Measurements from ENCODE around the gene ATP5F1A.
A peak's percentile ranks its signal among the peaks of the same experiment; 100 is the strongest.
"Not testable (repeated sequence)": the region's sequence is repeated elsewhere in the genome, so short reads cannot be mapped to it uniquely, and the experiment has no call there.

The ATP5F1A gene

GRCh38 chr18:46097801-46098615 is at the start of gene ATP5F1A:
Gene ATP5F1A, minus strand, starts transcription at chr18:46098296. Its CDS starts 65 bp downstream, at chr18:46098231.
- no peak for FAIRE-seq

GRCh38 chr18:46141199-46141598 is 43.1 kb upstream of the ATP5F1A start:
- no peak for FAIRE-seq

- no peak for FAIRE-seq
Measured at GRCh38 chr18:46140173-46140572, 42.1 kb upstream of the ATP5F1A start.

- no peak for FAIRE-seq
Measured at GRCh38 chr18:46134920-46135675, 37.0 kb upstream of the ATP5F1A start.

DNA sequence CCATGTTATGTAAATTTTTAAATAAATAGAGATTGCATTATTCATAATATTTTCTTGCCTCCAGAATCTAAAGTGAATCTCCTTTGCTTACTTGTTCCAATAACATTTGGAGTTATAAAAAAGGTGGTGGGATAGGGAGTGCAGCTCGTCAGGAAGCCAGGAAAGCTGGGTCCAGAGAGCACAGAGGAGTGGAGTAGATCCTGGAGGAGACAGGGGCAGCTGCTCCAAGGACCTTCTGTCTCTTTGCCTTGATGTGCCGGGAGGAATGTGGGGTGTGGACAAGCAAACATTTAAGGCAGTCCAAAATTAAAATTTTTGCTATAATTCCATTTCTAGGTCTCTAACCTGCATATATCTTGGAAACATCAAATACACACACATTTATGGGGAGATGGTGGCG is 35.4 kb upstream of the ATP5F1A start:
- FAIRE-seq: peak; percentile 97

- FAIRE-seq: not testable (repeated sequence)
Measured at GRCh38 chr18:46130549-46130948, 32.5 kb upstream of the ATP5F1A start.

GRCh38 chr18:46130061-46130460 is 32.0 kb upstream of the ATP5F1A start:
- no peak for FAIRE-seq

- FAIRE-seq: not testable (repeated sequence)
Measured at GRCh38 chr18:46126625-46127024, 28.5 kb upstream of the ATP5F1A start.

GRCh38 chr18:46113751-46114150 is 15.7 kb upstream of the ATP5F1A start:
- FAIRE-seq: no peak

GRCh38 chr18:46110406-46110805 is 12.3 kb upstream of the ATP5F1A start:
- FAIRE-seq: no peak

- no peak for FAIRE-seq
Measured at GRCh38 chr18:46109386-46109785, 11.3 kb upstream of the ATP5F1A start.

DNA sequence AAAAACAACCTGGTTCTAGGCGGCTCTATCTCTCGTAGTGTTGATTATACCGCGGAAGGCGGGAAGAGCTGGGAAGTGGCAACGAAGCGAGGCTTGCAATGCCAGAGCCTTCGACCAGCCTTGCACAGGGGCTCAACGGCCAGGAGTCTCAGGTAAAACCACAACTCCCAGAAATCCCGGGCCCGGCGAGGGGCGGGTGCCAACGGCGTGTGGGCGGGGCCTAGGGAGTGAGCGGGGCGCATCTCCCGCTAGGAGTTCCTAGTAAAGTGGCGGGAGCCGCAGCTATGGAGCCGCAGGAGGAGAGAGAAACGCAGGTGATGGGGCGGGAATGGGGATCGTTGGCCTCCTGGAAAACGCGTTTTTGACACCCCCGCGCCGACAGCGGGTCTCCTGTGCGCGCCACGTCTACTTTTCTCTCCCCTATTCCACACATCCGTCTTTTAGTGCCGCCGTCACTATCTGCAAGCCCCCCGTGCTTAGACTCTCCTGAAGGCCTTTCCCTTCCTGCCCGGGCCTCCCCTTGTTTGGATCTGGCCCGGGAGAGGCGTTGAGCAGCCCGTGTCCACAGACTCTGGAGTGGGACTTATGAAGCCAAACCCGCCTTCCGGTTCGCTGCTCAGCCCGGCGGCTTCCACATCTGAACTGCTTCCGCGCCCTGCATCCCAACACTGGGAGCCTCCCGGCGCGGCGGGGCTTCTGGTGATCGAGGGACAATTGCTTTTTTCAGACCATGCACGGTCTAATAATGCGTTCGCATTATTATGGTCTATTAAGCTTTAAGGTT is 6.2 kb upstream of the ATP5F1A start, which contains the start of gene HAUS1:
Gene HAUS1 (plus strand): TSS at position 258 of the 784 bp plus-strand sequence. CDS start 27 bp downstream, at position 285.
- FAIRE-seq: no peak

GRCh38 chr18:46099463-46099862 is 1.4 kb upstream of the ATP5F1A start:
- FAIRE-seq: no peak

DNA sequence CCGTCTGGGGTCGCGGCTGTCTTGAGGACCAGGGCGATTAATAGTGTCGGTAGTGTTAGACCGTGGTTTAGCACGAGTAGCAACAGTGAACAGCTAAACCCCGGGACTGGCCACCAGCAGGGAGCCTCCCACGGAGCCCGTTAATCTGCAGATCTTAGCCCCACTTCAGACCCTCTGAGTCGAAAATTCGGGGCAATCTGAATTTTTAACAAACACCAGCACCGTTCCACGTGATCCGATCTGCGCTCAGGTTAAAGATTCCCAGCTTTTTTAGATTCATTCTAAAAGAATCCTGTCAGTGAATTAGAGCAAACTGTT is 479 bp upstream of the ATP5F1A start:
- FAIRE-seq: no peak

DNA sequence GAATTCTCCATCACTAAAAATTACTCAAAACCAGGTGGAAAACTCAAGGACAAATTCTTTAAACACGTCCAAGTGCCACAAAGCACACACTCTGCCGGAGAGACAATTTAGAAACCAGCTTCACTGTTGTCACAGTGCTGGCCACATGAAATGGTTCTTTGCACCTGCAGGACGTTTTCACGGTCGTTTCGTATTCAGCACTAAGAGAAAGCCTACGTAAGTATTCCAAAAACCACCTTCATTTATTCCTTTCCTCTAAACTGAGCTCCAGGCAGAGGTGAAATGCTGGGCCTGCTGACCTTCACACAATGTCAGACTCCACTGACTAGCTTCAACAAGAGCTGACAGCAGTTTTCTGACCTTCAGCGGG is 680 bp downstream of the ATP5F1A start:
- no peak for FAIRE-seq

DNA sequence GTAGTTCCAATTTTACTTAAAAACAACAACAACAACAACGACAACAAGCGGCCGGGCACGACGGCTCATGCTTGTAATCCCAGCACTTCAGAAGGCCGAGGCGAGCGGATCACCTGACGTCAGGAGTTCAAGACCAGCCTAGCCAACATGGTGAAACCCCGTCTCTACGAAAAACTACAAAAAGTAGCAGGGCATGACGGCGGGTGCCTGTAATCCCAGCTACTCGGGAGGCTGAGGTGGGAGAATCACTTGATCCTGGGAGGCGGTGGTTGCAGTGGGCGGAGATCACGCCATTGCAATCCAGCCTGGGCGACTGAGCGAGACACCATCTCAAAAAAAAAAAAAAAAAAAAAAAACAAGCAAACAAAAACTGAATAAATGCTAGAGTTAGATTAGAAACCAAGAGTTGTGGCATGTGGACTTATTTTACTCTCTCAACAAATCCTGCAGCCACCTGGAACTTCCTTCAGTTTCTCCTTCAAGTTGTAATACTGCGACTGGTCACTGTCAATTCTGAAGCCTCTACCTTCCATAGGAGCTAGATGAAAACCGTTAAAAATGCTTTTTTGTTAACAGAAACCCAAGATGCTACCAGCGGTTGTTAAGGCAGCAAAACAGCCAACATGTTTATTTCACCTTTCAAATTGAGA is 1.3 kb downstream of the ATP5F1A start:
- no peak for FAIRE-seq

- FAIRE-seq: no peak
Measured at GRCh38 chr18:46095532-46095931, 2.6 kb downstream of the ATP5F1A start.

DNA sequence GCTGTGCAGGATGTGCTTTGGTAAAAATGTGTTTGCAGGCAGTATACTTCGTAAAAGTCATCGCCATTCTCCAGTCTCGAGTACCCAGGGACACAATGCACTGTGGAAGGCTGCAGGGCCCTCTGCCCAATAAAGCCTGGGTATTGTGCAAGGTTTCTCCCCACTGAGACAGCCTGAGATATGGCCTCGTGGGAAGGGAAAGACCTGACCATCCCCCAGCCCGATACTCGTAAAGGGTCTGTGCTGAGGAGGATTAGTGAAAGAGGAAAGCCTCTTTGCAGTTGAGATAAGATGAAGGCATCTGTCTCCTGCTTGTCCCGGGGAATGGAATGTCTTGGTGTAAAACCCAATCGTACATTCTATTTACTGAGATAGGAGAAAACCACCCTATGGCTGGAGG is 9.6 kb downstream of the ATP5F1A start:
- not testable (repeated sequence) for FAIRE-seq

DNA sequence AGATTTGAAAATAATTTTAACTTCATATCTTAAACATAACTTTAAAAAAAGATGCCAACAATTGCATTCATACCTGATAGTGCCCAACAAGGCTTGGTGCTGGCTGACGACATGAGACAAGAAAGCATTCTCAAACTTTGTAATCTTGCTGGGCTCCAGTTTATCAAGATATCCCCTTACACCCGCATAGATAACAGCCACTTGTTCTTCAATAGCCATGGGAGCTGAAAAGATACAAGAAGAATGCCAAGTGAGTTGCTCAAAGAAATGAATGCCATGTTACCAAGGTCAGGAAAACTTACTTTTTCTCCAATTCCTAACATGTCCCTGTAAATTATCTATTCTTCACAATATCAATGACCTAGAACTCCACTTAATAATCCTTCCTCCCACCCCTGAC is 13.7 kb downstream of the ATP5F1A start:
- FAIRE-seq: no peak

GRCh38 chr18:46080156-46080555 is 17.9 kb downstream of the ATP5F1A start:
- no peak for FAIRE-seq

DNA sequence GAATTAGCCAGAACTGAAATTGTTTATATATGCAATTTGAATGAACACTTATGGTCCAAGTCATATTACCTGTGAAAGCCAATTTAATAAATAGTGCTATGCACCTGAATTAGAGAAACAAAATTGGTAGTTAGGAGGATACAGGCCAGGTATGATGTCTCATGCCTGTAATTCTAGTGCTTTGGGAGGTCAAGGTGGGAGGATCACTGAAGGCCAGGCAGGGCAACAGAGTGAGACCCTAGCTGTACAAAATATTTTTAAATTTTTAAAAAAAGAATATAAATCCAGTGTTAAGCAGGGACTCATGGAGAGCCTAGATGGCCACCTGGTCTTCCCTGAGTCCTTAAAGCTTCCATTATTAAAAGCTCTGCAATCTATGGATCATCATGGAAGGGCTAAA is 18.8 kb downstream of the ATP5F1A start:
- no peak for FAIRE-seq

DNA sequence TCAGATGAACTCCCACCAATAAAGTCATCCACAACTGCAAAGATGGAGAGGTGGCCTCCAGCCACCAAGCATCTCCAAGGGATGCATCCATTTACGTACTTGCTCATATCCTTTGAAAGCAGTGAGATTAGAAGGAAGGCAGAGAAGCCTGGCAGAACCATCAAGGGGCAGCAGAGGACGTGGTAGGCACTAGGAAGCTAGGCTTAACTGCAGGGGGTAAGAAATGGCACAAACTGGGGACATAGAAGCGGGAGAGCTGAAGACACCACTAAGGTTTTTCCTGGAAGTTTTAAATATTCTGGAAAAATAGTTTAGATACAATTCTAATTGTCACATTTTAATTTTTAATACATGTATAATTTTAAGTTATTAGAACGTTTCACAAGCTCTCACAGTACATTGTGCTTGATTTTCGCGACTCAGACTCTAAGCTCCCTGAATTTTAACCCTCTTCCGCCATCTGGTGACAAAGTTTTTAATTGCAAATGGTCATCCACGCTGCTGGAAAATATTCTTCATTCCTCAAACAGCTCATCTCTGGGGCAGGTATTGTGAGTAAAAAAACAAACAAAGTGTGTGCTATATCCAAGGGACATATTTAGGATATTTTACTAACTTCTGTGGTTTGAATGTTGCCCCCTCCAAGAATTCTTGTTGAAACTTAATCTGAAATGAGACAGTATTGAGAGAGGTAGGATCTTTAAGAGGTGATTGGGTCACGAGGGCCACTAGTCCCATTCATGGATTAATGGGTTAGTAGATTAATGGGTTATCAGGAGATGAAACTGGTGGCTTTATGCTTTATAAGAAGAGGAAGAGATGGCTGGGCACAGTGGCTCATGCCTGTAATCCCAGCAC is 24.4 kb downstream of the ATP5F1A start:
- FAIRE-seq: peak; percentile 97

Measured in islet of Langerhans (tissue), 1 donor.